Neural progenitor cell (in vitro differentiated cells): Measurements from ENCODE around the gene TNNI3K. TPM values are rescaled to one million over a fixed set of nuclear protein-coding genes. Genes with fewer than 3 reads are reported as not detected.

Source experiments
- DNase-seq: peaks from one replicate; pipeline ENCODE4 v3.0.0-alpha.2; 2016; ENCODE audit warnings: low spot score
- H2AFZ ChIP-seq: fragments of 200-600 bp; sonication (generic); replicated peaks from 2 replicates; pipeline ENCODE4 v1.6.1; 2016; ENCODE audit warnings: antibody characterized with exemption
- H3F3A ChIP-seq: fragments of 200-600 bp; sonication (generic); 2 replicates; pipeline ENCODE4 v1.6.1; 2016; ENCODE audit warnings: antibody characterized with exemption, low read depth
- H3K27ac ChIP-seq: fragments of 200-600 bp; sonication (generic); 2 replicates; pipeline ENCODE4 v1.5.1; 2016; ENCODE audit warnings: mild to moderate bottlenecking
- H3K27me3 ChIP-seq: fragments of 200-600 bp; sonication (generic); 2 replicates; pipeline ENCODE4 v1.6.1; 2016; ENCODE audit warnings: mild to moderate bottlenecking, moderate library complexity
- H3K36me3 ChIP-seq: fragments of 200-600 bp; sonication (generic); 2 replicates; pipeline ENCODE4 v1.5.1; 2016
- H3K4me1 ChIP-seq: fragments of 200-600 bp; sonication (generic); 2 replicates; pipeline ENCODE4 v1.6.1; 2016; ENCODE audit warnings: mixed run types
- H3K4me2 ChIP-seq: fragments of 200-600 bp; sonication (generic); 2 replicates; pipeline ENCODE4 v1.6.1; 2016
- H3K4me3 ChIP-seq: fragments of 200-600 bp; sonication (generic); 2 replicates; pipeline ENCODE4 v1.5.1; 2016
- H3K79me2 ChIP-seq: fragments of 200-600 bp; sonication (generic); 2 replicates; pipeline ENCODE4 v1.6.1; 2016; ENCODE audit warnings: low read depth
- H3K9ac ChIP-seq: fragments of 200-600 bp; sonication (generic); 2 replicates; pipeline ENCODE4 v1.6.1; 2016
- H3K9me3 ChIP-seq: fragments of 200-600 bp; sonication (generic); 2 replicates; pipeline ENCODE4 v1.5.1; 2016; ENCODE audit warnings: low read depth
- H4K20me1 ChIP-seq: fragments of 200-600 bp; sonication (generic); 2 replicates; pipeline ENCODE4 v1.6.1; 2016; ENCODE audit warnings: low read depth
- H3K27ac Mint-ChIP-seq: 3 replicates; pipeline ENCODE4 v1.8.0; 2021; ENCODE audit warnings: mixed read lengths
- H3K27me3 Mint-ChIP-seq: 2 replicates; pipeline ENCODE4 v1.8.0; 2022; ENCODE audit warnings: low read depth, mild to moderate bottlenecking, inconsistent platforms, moderate library complexity, mixed read lengths; ENCODE audit not compliant: insufficient read depth
- H3K36me3 Mint-ChIP-seq: 3 replicates; pipeline ENCODE4 v1.8.0; 2021; ENCODE audit warnings: mixed read lengths
- H3K4me1 Mint-ChIP-seq: 3 replicates; pipeline ENCODE4 v1.8.0; 2021; ENCODE audit warnings: mixed read lengths
- H3K4me3 Mint-ChIP-seq: 3 replicates; pipeline ENCODE4 v1.8.0; 2021; ENCODE audit warnings: mild to moderate bottlenecking, moderate library complexity, mixed read lengths
- H3K9me3 Mint-ChIP-seq: 3 replicates; pipeline ENCODE4 v1.8.0; 2020; ENCODE audit warnings: mixed read lengths
- EZH2 ChIP-seq: fragments of 200-600 bp; sonication (generic); IDR thresholded peaks from 2 replicates; pipeline ENCODE4 v1.6.1; 2017; ENCODE audit warnings: antibody characterized with exemption, mild to moderate bottlenecking, moderate library complexity
- EZH2phosphoT487 ChIP-seq: fragments of 200-600 bp; sonication (generic); IDR thresholded peaks from 2 replicates; pipeline ENCODE4 v1.6.1; 2017; ENCODE audit warnings: antibody characterized with exemption
- total RNA-seq: library from RNA; depleted of rRNA; stranded (reverse); fragments of >200 nt; gene quantifications from 2 replicates; pipeline ENCODE4 v1.2.3, GENCODE V29; 2015; ENCODE audit warnings: low replicate concordance
- TF ChIP-seq, protein P1 (sequence below): fragments of 200-600 bp; sonication (generic); IDR thresholded peaks from 2 replicates; pipeline ENCODE4 v1.5.1; 2017; ENCODE audit warnings: antibody characterized with exemption, mild to moderate bottlenecking

The TNNI3K gene
- total RNA-seq, 1 donor from 2014 or later: 1.9 TPM

DNA sequence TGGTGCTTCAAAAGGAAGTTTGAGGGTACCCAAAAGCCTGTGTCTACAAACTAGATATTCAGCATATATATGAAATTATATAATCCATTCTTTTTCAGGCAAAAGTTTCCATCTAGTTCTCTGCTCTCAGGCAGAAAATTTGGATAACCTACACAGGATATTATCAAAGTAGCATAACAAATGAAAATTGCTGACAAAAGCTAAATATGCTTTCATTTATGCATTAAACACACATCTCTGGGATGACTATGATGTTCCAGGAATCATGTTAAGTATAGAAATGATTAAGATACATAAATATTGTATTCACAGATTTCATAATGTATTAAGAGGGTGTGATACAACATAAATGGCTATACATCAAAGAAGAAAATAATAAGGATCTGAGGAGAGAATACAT is 184.4 kb downstream of the TNNI3K start:
- H3K27ac Mint-ChIP-seq: no peak overlapping the region
- Histone ChIP-seq H4K20me1 (no peaks in the 10 kb centered on the region), H2AFZ (no peak overlapping the region), H3K4me3 (no peak overlapping the region), H3K27ac (no peak overlapping the region), H3K79me2 (no peaks in the 10 kb centered on the region), H3K9me3 (no peaks in the 10 kb centered on the region), H3K27me3 (no peaks in the 10 kb centered on the region), H3K4me1 (no peaks in the 10 kb centered on the region), H3K4me2 (no peak overlapping the region), H3K36me3 (no peaks in the 10 kb centered on the region), H3F3A (no peaks in the 10 kb centered on the region), H3K9ac (no peak overlapping the region)
- no peak overlapping the region for H3K4me3 Mint-ChIP-seq
- H3K9me3 Mint-ChIP-seq: peaks cover 6% of the 10 kb centered on the region
- TF ChIP-seq EZH2phosphoT487 (no peak), EZH2 (no peak)
- TF ChIP-seq, protein P1, sequence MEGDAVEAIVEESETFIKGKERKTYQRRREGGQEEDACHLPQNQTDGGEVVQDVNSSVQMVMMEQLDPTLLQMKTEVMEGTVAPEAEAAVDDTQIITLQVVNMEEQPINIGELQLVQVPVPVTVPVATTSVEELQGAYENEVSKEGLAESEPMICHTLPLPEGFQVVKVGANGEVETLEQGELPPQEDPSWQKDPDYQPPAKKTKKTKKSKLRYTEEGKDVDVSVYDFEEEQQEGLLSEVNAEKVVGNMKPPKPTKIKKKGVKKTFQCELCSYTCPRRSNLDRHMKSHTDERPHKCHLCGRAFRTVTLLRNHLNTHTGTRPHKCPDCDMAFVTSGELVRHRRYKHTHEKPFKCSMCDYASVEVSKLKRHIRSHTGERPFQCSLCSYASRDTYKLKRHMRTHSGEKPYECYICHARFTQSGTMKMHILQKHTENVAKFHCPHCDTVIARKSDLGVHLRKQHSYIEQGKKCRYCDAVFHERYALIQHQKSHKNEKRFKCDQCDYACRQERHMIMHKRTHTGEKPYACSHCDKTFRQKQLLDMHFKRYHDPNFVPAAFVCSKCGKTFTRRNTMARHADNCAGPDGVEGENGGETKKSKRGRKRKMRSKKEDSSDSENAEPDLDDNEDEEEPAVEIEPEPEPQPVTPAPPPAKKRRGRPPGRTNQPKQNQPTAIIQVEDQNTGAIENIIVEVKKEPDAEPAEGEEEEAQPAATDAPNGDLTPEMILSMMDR: no peak
- DNase-seq: no peak
- peaks cover 5% of the 10 kb centered on the region for H3K27me3 Mint-ChIP-seq
- no peaks in the 10 kb centered on the region for H3K36me3 Mint-ChIP-seq
- peaks cover 39% of the 10 kb centered on the region for H3K4me1 Mint-ChIP-seq

DNA sequence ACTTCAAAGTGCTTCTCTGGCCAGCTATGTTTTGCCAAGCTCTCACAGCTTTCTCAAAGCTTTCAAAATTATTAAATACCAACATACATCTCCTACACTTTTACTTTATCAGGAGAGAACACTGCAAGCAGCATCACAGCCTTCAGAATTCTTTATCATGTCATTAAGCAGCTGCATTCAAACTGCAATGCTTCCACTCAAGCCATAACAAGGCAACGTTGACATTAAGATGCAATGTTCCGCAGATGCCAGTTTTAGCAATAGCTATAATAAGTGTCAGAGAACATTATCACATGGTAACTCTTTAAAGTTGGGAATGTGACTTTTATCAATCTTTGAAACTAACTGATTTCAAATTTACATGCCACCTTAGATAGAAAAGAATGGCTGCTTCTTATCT is 185.3 kb downstream of the TNNI3K start:
- H3K27me3 ChIP-seq: no peaks in the 10 kb centered on the region
- Mint-ChIP-seq H3K9me3 (peaks cover 6% of the 10 kb centered on the region), H3K4me3 (no peak overlapping the region), H3K36me3 (no peaks in the 10 kb centered on the region), H3K27ac (no peak overlapping the region), H3K4me1 (peaks cover 45% of the 10 kb centered on the region), H3K27me3 (peaks cover 5% of the 10 kb centered on the region)
- no peak overlapping the region for H3K27ac ChIP-seq
- no peaks in the 10 kb centered on the region for H4K20me1 ChIP-seq
- no peaks in the 10 kb centered on the region for H3K4me1 ChIP-seq
- H2AFZ ChIP-seq: no peak overlapping the region
- no peak for TF ChIP-seq EZH2phosphoT487
- TF ChIP-seq, protein P1: no peak
- TF ChIP-seq EZH2: no peak
- H3F3A ChIP-seq: no peaks in the 10 kb centered on the region
- no peaks in the 10 kb centered on the region for H3K36me3 ChIP-seq
- no peak for DNase-seq
- no peak overlapping the region for H3K4me3 ChIP-seq
- no peaks in the 10 kb centered on the region for H3K79me2 ChIP-seq
- H3K9ac ChIP-seq: no peak overlapping the region
- no peaks in the 10 kb centered on the region for H3K9me3 ChIP-seq
- H3K4me2 ChIP-seq: no peak overlapping the region

DNA sequence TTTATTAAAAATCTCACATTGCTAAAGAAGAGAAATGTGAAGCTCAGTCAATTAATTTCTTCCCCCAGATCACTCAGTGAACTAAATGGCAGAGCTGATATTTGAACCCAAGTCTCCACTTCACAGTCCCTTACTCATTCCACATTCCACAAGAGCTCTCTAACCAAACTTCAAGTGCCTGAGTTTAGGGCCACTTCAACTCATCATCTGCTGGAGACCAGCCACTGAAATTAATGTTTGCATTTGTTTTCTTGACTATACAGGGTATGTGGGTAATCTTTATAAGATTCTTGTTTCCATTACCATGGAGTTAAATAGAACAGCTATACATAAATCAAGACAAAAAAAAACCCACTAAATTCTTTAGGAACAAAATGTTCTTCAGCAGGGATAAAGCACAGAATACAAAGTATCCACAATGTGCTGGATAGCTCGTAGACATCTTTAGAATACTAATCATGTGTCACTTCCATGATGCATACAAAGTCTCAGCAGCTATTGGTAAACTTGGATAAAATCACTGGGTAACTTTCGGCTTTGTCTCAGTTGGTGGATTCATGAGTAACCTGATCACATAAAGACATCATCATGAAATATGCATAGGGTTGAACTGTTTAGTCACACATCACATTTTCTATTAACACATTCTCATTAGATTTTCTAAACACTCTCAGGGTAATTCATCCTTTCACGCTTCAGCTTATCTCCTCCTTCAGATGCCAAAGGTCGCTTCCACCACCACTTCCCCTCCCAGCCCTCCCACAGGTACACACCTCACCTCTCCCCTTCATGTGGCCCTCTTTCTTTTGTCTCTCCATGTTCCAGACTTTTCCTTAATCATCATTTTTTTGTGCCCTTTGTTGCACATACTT is 187.5 kb downstream of the TNNI3K start:
- H3K9me3 Mint-ChIP-seq: peaks cover 4% of the 10 kb centered on the region
- Histone ChIP-seq H3K36me3 (no peaks in the 10 kb centered on the region), H2AFZ (no peak overlapping the region), H3K9ac (no peak overlapping the region), H3K4me1 (peaks cover 5% of the 10 kb centered on the region), H3K4me2 (no peak overlapping the region), H3K79me2 (no peaks in the 10 kb centered on the region), H3K9me3 (no peaks in the 10 kb centered on the region), H3K27ac (no peak overlapping the region), H3F3A (no peaks in the 10 kb centered on the region), H4K20me1 (no peaks in the 10 kb centered on the region), H3K4me3 (no peak overlapping the region), H3K27me3 (no peaks in the 10 kb centered on the region)
- no peak for DNase-seq
- no peak for TF ChIP-seq EZH2
- no peak for TF ChIP-seq EZH2phosphoT487
- TF ChIP-seq, protein P1: no peak
- H3K36me3 Mint-ChIP-seq: no peaks in the 10 kb centered on the region
- H3K4me1 Mint-ChIP-seq: peaks cover 61% of the 10 kb centered on the region
- H3K27ac Mint-ChIP-seq: peak overlapping the region; percentile 76
- no peak overlapping the region for H3K4me3 Mint-ChIP-seq
- peaks cover 5% of the 10 kb centered on the region for H3K27me3 Mint-ChIP-seq
